IPS-18c (cell line): ENCODE data around the gene FLVCR2.

Experiments
- H3K4me3 ChIP-seq: 2 replicates; pipeline ENCODE4 v1.7.0; 2013; ENCODE audit warnings: low read depth, mild to moderate bottlenecking, low read length, moderate library complexity; ENCODE audit not compliant: insufficient read depth
- H3K9me3 ChIP-seq: one replicate; pipeline ENCODE4 v1.6.1; 2013; ENCODE audit warnings: mild to moderate bottlenecking, low read length, moderate library complexity; ENCODE audit not compliant: control insufficient read depth, insufficient read depth

FLVCR2 gene

GRCh38 chr14:75607842-75608640 lies 29.6 kb downstream of the FLVCR2 start:
- H3K9me3 ChIP-seq, result no peaks in the 10 kb centered on the region
- H3K4me3 ChIP-seq, result no peak overlapping the region

GRCh38 chr14:75609116-75609515 lies 30.7 kb downstream of the FLVCR2 start:
- no peak overlapping the region for H3K4me3 ChIP-seq
- no peaks in the 10 kb centered on the region for H3K9me3 ChIP-seq

- no peak overlapping the region for H3K4me3 ChIP-seq
- H3K9me3 ChIP-seq, result peaks cover under 1% of the 10 kb centered on the region
Measured at GRCh38 chr14:75609606-75610475, 31.4 kb downstream of the FLVCR2 start.

- H3K9me3 ChIP-seq, result peaks cover 3% of the 10 kb centered on the region
Measured at GRCh38 chr14:75610834-75611233, 32.4 kb downstream of the FLVCR2 start.

GRCh38 chr14:75612157-75612556 lies 33.7 kb downstream of the FLVCR2 start:
- Histone ChIP-seq H3K4me3 (no peak overlapping the region), H3K9me3 (peaks cover 3% of the 10 kb centered on the region)

More at GRCh38 chr14:75610834-75611233, 32.4 kb downstream of the FLVCR2 start:
- no peak overlapping the region for H3K4me3 ChIP-seq

- H3K9me3 ChIP-seq, result peaks cover 3% of the 10 kb centered on the region
- no peak overlapping the region for H3K4me3 ChIP-seq
Measured at GRCh38 chr14:75614179-75614578, 35.8 kb downstream of the FLVCR2 start.

GRCh38 chr14:75615200-75615599 lies 36.8 kb downstream of the FLVCR2 start:
- Histone ChIP-seq H3K4me3 (no peak overlapping the region), H3K9me3 (peaks cover 3% of the 10 kb centered on the region)

GRCh38 chr14:75619548-75619947 lies 41.1 kb downstream of the FLVCR2 start:
- H3K4me3 ChIP-seq, result no peak overlapping the region
- peaks cover 3% of the 10 kb centered on the region for H3K9me3 ChIP-seq

- no peak overlapping the region for H3K4me3 ChIP-seq
- H3K9me3 ChIP-seq, result no peaks in the 10 kb centered on the region
Measured at GRCh38 chr14:75625034-75625433, 46.6 kb downstream of the FLVCR2 start.

- H3K4me3 ChIP-seq, result no peak overlapping the region
- no peaks in the 10 kb centered on the region for H3K9me3 ChIP-seq
Measured at GRCh38 chr14:75626396-75626795, 48.0 kb downstream of the FLVCR2 start.

GRCh38 chr14:75626863-75627262 lies 48.4 kb downstream of the FLVCR2 start:
- Histone ChIP-seq H3K9me3 (no peaks in the 10 kb centered on the region), H3K4me3 (no peak overlapping the region)

GRCh38 chr14:75627406-75627805 lies 49.0 kb downstream of the FLVCR2 start:
- no peak overlapping the region for H3K4me3 ChIP-seq
- no peaks in the 10 kb centered on the region for H3K9me3 ChIP-seq

- Histone ChIP-seq H3K9me3 (no peaks in the 10 kb centered on the region), H3K4me3 (no peak overlapping the region)
Measured at GRCh38 chr14:75628816-75629215, 50.4 kb downstream of the FLVCR2 start.

- H3K4me3 ChIP-seq, result no peak overlapping the region
- no peaks in the 10 kb centered on the region for H3K9me3 ChIP-seq
Measured at GRCh38 chr14:75630695-75631452, 52.5 kb downstream of the FLVCR2 start.

GRCh38 chr14:75631453-75631831 lies 53.0 kb downstream of the FLVCR2 start:
- no peaks in the 10 kb centered on the region for H3K9me3 ChIP-seq
- H3K4me3 ChIP-seq, result no peak overlapping the region

- no peaks in the 10 kb centered on the region for H3K9me3 ChIP-seq
- H3K4me3 ChIP-seq, result no peak overlapping the region
Measured at GRCh38 chr14:75634848-75635247, 56.4 kb downstream of the FLVCR2 start.

- H3K9me3 ChIP-seq, result no peaks in the 10 kb centered on the region
Measured at GRCh38 chr14:75636100-75636692, 57.8 kb downstream of the FLVCR2 start.

More at GRCh38 chr14:75636100-75636692, 57.8 kb downstream of the FLVCR2 start:
- no peak overlapping the region for H3K4me3 ChIP-seq
